GM10248 (cell line): ENCODE data around the gene NTM.

Experiments
- CTCF ChIA-PET: fragments of 300-600 bp; sonication (Branson Sonifier 250); formaldehyde crosslinking; extraction: SDS; loops from one replicate; lab custom pipeline; 2021; ENCODE audit warnings: antibody characterized with exemption; lab: Yijun Ruan, JAX
- POLR2A ChIA-PET: fragments of 350-650 bp; sonication (Branson Sonifier 250); formaldehyde crosslinking; extraction: SDS; loops from one replicate; lab custom pipeline; 2020; ENCODE audit warnings: antibody characterized with exemption; lab: Yijun Ruan, JAX
- DNase-seq: peaks from one replicate; pipeline ENCODE4 v3.0.0; 2012; ENCODE audit errors: extremely low spot score
- CTCF ChIP-seq: IDR thresholded peaks from 2 replicates; pipeline ENCODE4 v1.5.1; 2012; ENCODE audit warnings: mild to moderate bottlenecking, low read depth; ENCODE audit errors: extremely low read depth, missing control alignments, control extremely low read depth

The NTM gene

GRCh38 chr11:131599285-131599684, 228.9 kb downstream of the NTM start:
- CTCF ChIA-PET = interaction anchor here (1.3 kb wide), 1 partner anchor 14 kb away, joined by 3 read pairs; no protein-coding TSS in a partner anchor
- POLR2A ChIA-PET = no interaction called here

GRCh38 chr11:131600628-131601027, 230.2 kb downstream of the NTM start:
- no peak for TF ChIP-seq CTCF
- CTCF ChIA-PET = no interaction called here
- POLR2A ChIA-PET = no interaction called here
- DNase-seq = no peak

More at GRCh38 chr11:131599285-131599684, 228.9 kb downstream of the NTM start:
- no peak for TF ChIP-seq CTCF
- DNase-seq = no peak

- ChIA-PET POLR2A (no interaction called here), CTCF (no interaction called here)
- DNase-seq = no peak
- TF ChIP-seq CTCF = no peak
Measured at GRCh38 chr11:131601586-131601985, 231.2 kb downstream of the NTM start.

- no peak for TF ChIP-seq CTCF
- ChIA-PET POLR2A (no interaction called here), CTCF (no interaction called here)
- no peak for DNase-seq
Measured at GRCh38 chr11:131602431-131602830, 232.0 kb downstream of the NTM start.

GRCh38 chr11:131606811-131607335, 236.5 kb downstream of the NTM start:
- ChIA-PET CTCF (interaction anchor here (1.0 kb wide), 1 partner anchor 68 kb away, joined by 3 read pairs; no protein-coding TSS in a partner anchor), POLR2A (no interaction called here)
- TF ChIP-seq CTCF = no peak

GRCh38 chr11:131609337-131609736, 238.9 kb downstream of the NTM start:
- DNase-seq = no peak
- ChIA-PET CTCF (interaction anchor here (1.3 to 1.5 kb wide), 2 partner anchors 30 to 65 kb away, joined by 5 read pairs; no protein-coding TSS in a partner anchor), POLR2A (no interaction called here)
- no peak for TF ChIP-seq CTCF

More at GRCh38 chr11:131606811-131607335, 236.5 kb downstream of the NTM start:
- DNase-seq = no peak
